PC-9 (cell line): ENCODE measurements around the gene PCDHB12. TPM values are rescaled to one million over a fixed set of nuclear protein-coding genes. Genes with fewer than 3 reads are reported as not detected.
A peak's percentile ranks its signal among the peaks of the same experiment; 100 is the strongest.
"Not testable (repeated sequence)": the region's sequence is repeated elsewhere in the genome, so short reads cannot be mapped to it uniquely, and the experiment has no call there.

Experiments
- Bru-seq: library from RNA; stranded (reverse); fragments of 400-500 nt; gene quantifications from one replicate; lab custom pipeline; 2021; lab: Mats Ljungman, UMichigan
- BruChase-seq, 2 experiments: library from RNA; stranded (reverse); fragments of 400-500 nt; gene quantifications; one replicate each; lab custom pipeline; 2021; lab: Mats Ljungman, UMichigan
- BruUV-seq: library from RNA; stranded (reverse); fragments of 400-500 nt; replicated peaks from 2 replicates; lab custom pipeline; 2021; lab: Mats Ljungman, UMichigan
- CTCF ChIA-PET: fragments of 300-600 bp; sonication (Branson Sonifier 250); formaldehyde crosslinking; loops from one replicate; lab custom pipeline; 2022; ENCODE audit warnings: antibody characterized with exemption; lab: Charles Lee
- POLR2A ChIA-PET: fragments of 300-600 bp; sonication (Branson Sonifier 250); formaldehyde crosslinking; loops from one replicate; lab custom pipeline; 2022; ENCODE audit warnings: antibody characterized with exemption; ENCODE audit not compliant: unreplicated experiment; lab: Charles Lee
- DNase-seq, 2 experiments: peaks; one replicate each; pipeline versions ENCODE4 v3.0.0 to v3.0.0-alpha.2; 2015 to 2022; ENCODE audit warnings: mixed read lengths in 1 of 2
- H2AFZ ChIP-seq: fragments of 200-600 bp; sonication (generic); 2 replicates; pipeline ENCODE4 v1.8.1; 2017; ENCODE audit warnings: antibody characterized with exemption
- H3F3A ChIP-seq: fragments of 200-600 bp; sonication (generic); 2 replicates; pipeline ENCODE4 v1.8.1; 2017; ENCODE audit warnings: antibody characterized with exemption, mild to moderate bottlenecking, low read depth; ENCODE audit not compliant: insufficient read depth
- H3K27ac ChIP-seq: fragments of 200-600 bp; sonication (generic); 2 replicates; pipeline ENCODE4 v1.6.1; 2016; ENCODE audit warnings: mixed run types
- H3K27me3 ChIP-seq: fragments of 200-600 bp; sonication (generic); 2 replicates; pipeline ENCODE4 v1.6.1; 2016; ENCODE audit warnings: low read depth, mixed run types; ENCODE audit not compliant: insufficient read depth
- H3K36me3 ChIP-seq: fragments of 200-600 bp; sonication (generic); 2 replicates; pipeline ENCODE4 v1.6.1; 2016; ENCODE audit warnings: low read depth, mixed run types
- H3K4me1 ChIP-seq: fragments of 200-600 bp; sonication (generic); replicated peaks from 2 replicates; pipeline ENCODE4 v1.6.1; 2016; ENCODE audit warnings: mixed run types; ENCODE audit not compliant: insufficient read depth
- H3K4me2 ChIP-seq: fragments of 200-600 bp; sonication (generic); 2 replicates; pipeline ENCODE4 v1.6.1; 2017; ENCODE audit warnings: mixed run types
- H3K4me3 ChIP-seq: fragments of 200-600 bp; sonication (generic); 2 replicates; pipeline ENCODE4 v1.6.1; 2016; ENCODE audit warnings: mixed run types
- H3K79me2 ChIP-seq: fragments of 200-600 bp; sonication (generic); 2 replicates; pipeline ENCODE4 v1.6.1; 2017; ENCODE audit warnings: low read depth, mixed run types
- H3K9me2 ChIP-seq: fragments of 200-600 bp; sonication (generic); 2 replicates; pipeline ENCODE4 v1.8.1; 2017; ENCODE audit warnings: mild to moderate bottlenecking; ENCODE audit not compliant: insufficient read depth
- H3K9me3 ChIP-seq: fragments of 200-600 bp; sonication (generic); 2 replicates; pipeline ENCODE4 v1.8.1; 2016; ENCODE audit warnings: low read depth; ENCODE audit not compliant: insufficient read depth
- H4K20me1 ChIP-seq: fragments of 200-600 bp; sonication (generic); 2 replicates; pipeline ENCODE4 v1.8.1; 2017; ENCODE audit not compliant: insufficient read depth
- EZH2 ChIP-seq: fragments of 200-600 bp; sonication (generic); IDR thresholded peaks from 2 replicates; pipeline ENCODE4 v1.8.0; 2017; ENCODE audit warnings: antibody characterized with exemption, low read depth
- intact Hi-C: fragments of 100-400 bp; cut with micrococcal nuclease; formaldehyde crosslinking; loops from one replicate; pipeline ENCODE4 v1.10.0; 2022; ENCODE audit not compliant: unreplicated experiment
- long read RNA-seq: library from polyadenylated mRNA; stranded (forward); transcript quantifications from one replicate; pipeline ENCODE4 v2.0.0, GENCODE V29; 2022
- total RNA-seq: library from RNA; stranded (reverse); gene quantifications from 2 replicates; pipeline ENCODE4 v1.2.3, GENCODE V29; 2021
- TF ChIP-seq, protein P1 (sequence below): fragments of 200-600 bp; sonication (generic); conservative IDR thresholded peaks from 2 replicates; pipeline ENCODE4 v1.6.1; 2017; ENCODE audit warnings: mixed run types, antibody characterized with exemption, mild to moderate bottlenecking, moderate library complexity

Gene PCDHB12
- total RNA-seq, result not detected in 2 replicates
- not detected for Bru-seq, nascent RNA
- not detected for BruChase-seq, experiment 1, labeled RNA remaining after a 2-hour chase
- not detected for BruChase-seq, experiment 2, labeled RNA remaining after a 6-hour chase
- long read RNA-seq, result 0 reads

DNA sequence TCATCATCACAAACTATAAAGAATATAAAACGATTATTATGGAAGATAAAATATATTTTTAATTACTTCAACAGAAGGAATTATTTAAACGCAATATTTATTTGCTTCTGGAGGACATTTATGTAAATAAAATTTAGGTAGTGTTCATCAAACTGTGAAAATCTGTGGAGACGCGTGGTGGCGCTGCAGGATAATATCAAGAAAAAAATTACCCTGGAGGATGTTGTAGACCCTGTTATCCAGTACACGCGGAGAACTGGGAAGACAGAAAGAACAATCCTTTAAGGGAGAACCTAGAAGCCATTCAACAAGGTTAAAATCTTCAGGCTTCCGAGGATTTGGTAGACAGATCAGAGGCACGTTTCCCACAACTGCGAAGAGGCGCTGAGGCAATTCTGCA, at the start of gene PCDHB12:
TSS of gene PCDHB12 (plus strand) at position 242 of the 400 bp plus-strand sequence. CDS start 189 bp downstream, outside the sequence.
- Histone ChIP-seq H2AFZ (no peak within 1 kb of the TSS), H3K79me2 (no peaks in the 10 kb centered on the region), H3K27ac (no peak within 1 kb of the TSS), H4K20me1 (no peaks in the 10 kb centered on the region), H3K4me1 (no peaks in the 10 kb centered on the region), H3K27me3 (no peaks in the 10 kb centered on the region; the same call in 1 of the 2 replicates), H3K36me3 (no peaks in the 10 kb centered on the region), H3K4me3 (no peak within 1 kb of the TSS), H3K9me2 (no peaks in the 10 kb centered on the region), H3F3A (no peaks in the 10 kb centered on the region), H3K4me2 (no peak within 1 kb of the TSS), H3K9me3 (no peaks in the 10 kb centered on the region; the same call in 1 of the 2 replicates)
- CTCF ChIA-PET, result no interaction called here
- intact Hi-C loops, result no loop called here
- TF ChIP-seq, protein P1, sequence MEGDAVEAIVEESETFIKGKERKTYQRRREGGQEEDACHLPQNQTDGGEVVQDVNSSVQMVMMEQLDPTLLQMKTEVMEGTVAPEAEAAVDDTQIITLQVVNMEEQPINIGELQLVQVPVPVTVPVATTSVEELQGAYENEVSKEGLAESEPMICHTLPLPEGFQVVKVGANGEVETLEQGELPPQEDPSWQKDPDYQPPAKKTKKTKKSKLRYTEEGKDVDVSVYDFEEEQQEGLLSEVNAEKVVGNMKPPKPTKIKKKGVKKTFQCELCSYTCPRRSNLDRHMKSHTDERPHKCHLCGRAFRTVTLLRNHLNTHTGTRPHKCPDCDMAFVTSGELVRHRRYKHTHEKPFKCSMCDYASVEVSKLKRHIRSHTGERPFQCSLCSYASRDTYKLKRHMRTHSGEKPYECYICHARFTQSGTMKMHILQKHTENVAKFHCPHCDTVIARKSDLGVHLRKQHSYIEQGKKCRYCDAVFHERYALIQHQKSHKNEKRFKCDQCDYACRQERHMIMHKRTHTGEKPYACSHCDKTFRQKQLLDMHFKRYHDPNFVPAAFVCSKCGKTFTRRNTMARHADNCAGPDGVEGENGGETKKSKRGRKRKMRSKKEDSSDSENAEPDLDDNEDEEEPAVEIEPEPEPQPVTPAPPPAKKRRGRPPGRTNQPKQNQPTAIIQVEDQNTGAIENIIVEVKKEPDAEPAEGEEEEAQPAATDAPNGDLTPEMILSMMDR, result peak; percentile 52
- TF ChIP-seq EZH2, result no peak
- POLR2A ChIA-PET, result no interaction called here
- DNase-seq, result no peak
- no TSS peak for BruUV-seq

DNA sequence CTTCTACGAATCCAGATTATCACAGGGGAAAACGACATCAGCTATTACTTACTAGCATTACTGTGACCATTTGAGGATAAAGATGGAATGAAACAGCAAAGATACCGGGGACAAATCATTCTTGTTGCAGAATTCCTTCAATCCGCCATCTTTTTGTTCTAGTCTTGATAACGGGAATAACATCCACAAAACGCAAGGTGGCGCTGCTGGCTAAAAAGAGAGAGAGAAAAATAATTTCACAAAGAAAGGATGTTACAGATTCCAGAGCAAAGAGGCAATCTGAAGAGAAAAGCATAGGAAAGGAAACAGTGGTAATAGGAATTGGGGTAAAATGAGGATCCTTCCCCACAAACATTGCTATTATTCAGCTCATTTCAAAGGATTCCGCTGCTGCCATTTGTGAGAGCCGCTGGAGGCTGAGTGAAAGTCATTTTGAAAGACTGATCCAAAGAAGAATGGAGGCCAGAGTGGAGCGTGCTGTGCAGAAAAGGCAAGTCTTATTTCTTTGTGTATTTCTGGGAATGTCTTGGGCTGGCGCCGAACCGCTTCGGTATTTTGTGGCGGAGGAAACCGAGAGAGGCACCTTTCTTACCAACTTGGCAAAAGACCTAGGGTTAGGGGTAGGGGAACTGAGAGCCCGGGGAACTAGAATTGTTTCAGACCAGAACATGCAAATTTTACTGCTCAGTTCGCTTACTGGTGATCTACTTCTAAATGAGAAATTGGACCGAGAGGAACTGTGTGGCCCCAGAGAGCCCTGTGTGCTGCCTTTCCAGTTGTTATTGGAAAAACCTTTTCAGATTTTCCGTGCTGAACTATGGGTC, 35.9 kb upstream of the PCDHB12 start, which contains the start of gene PCDHB7:
TSS of gene PCDHB7 (plus strand) at position 264 of the 824 bp plus-strand sequence. CDS start at position 456, 192 bp downstream.
- intact Hi-C loops, result no loop called here
- no peak within 1 kb of the TSS for H2AFZ ChIP-seq
- TF ChIP-seq, protein P1, result peak; percentile 59
- TF ChIP-seq EZH2, result no peak

DNA sequence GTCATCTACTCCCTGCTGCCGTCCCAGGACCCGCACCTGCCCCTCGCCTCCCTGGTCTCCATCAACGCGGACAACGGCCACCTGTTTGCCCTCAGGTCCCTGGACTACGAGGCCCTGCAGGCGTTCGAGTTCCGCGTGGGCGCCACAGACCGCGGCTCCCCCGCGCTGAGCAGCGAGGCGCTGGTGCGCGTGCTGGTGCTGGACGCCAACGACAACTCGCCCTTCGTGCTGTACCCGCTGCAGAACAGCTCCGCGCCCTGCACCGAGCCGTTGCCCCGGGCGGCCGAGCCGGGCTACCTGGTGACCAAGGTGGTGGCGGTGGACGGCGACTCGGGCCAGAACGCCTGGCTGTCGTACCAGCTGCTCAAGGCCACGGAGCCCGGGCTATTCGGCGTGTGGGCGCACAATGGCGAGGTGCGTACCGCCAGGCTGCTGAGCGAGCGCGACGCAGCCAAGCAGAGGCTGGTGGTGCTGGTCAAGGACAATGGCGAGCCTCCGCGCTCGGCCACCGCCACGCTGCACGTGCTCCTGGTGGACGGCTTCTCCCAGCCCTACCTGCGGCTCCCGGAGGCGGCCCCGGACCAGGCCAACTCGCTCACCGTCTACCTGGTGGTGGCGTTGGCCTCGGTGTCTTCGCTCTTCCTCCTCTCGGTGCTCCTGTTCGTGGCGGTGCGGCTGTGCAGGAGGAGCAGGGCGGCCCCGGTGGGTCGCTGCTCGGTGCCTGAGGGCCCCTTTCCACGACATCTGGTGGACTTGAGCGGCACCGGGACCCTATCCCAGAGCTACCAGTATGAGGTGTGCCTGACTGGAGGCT, 34.0 kb upstream of the PCDHB12 start:
- H3K4me2 ChIP-seq, H3K4me3 ChIP-seq, H3K4me1 ChIP-seq, H2AFZ ChIP-seq, H3K36me3 ChIP-seq, H3K27me3 ChIP-seq, CTCF ChIA-PET, H4K20me1 ChIP-seq, H3K9me3 ChIP-seq, H3K27ac ChIP-seq, H3K9me2 ChIP-seq, BruUV-seq, POLR2A ChIA-PET, H3K79me2 ChIP-seq, H3F3A ChIP-seq, DNase-seq, intact Hi-C loops: not testable (repeated sequence)

More for the DNA sequence above, 35.9 kb upstream of the PCDHB12 start, which contains the start of gene PCDHB7:
- Histone ChIP-seq H3F3A (no peaks in the 10 kb centered on the region), H3K4me2 (no peak within 1 kb of the TSS), H4K20me1 (no peaks in the 10 kb centered on the region), H3K36me3 (no peaks in the 10 kb centered on the region), H3K9me3 (peaks cover 4% of the 10 kb centered on the region; the same call in 1 of the 2 replicates), H3K27ac (no peak within 1 kb of the TSS), H3K79me2 (no peaks in the 10 kb centered on the region), H3K27me3 (no peaks in the 10 kb centered on the region), H3K4me1 (no peaks in the 10 kb centered on the region), H3K9me2 (no peaks in the 10 kb centered on the region), H3K4me3 (no peak within 1 kb of the TSS)
- BruUV-seq, result no TSS peak
- ChIA-PET CTCF (no interaction called here), POLR2A (no interaction called here)
- DNase-seq, result peak in 1 of 2 experiments; percentile 10
